HG03520 (cell line): ENCODE data around the gene MAP7D3.
"Not testable (repeated sequence)": the region's sequence is repeated elsewhere in the genome, so short reads cannot be mapped to it uniquely, and the experiment has no call there.

Source experiments
- ATAC-seq: cut with Tn5 transposase; IDR thresholded peaks from one replicate; pipeline ENCODE4 v1.9.1; 2021; ENCODE audit warnings: mild to moderate bottlenecking, moderate library complexity; ENCODE audit not compliant: unreplicated experiment

The MAP7D3 gene

DNA sequence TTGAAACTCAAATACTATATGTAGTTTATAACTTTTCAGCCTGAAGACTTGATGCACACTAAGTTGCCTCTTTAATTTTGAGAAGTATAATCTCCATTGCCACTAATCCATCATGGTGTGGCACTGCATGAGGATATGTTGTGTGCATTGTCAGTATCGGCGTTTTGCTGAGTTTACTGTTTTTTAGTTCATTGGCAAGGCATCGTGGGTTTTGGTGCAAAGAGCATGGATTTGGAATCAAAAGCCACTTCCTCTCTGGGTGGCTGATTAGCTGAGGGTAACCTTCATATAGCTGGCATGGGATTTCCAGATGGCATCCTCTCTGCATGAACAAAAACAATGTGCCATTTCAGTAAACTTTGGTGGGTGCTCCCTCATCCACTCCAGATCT lies 65.2 kb downstream of the MAP7D3 start:
- no peak for ATAC-seq

DNA sequence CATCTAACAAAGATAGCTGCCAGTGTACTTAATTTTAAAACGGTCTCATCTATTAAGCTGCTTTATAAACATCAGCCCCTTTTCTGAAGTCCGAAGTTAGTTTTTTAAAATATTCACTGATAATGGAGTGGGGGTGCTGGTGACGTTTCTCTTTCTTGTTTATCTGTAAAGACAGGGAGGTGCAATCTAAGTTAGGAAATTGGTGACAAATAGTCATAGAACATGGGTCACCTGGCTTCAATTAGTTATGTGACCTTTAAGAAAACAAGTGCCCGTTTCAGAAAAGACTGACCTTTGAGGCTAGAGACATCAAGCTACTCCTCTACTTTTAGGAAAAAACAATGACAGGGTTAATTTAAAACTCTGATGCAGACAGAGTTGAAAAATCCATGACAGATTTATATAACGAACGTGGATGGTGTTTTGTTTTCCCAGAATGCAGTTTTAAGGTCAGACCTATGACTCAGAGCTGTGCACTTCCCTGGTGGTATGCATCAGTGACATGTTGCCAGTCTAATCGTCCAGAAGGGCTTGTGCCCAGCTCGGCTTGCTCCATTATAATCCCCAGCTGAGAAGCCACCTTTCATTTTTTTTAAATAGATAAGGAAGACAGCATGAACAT lies 65.7 kb downstream of the MAP7D3 start:
- ATAC-seq, result no peak

DNA sequence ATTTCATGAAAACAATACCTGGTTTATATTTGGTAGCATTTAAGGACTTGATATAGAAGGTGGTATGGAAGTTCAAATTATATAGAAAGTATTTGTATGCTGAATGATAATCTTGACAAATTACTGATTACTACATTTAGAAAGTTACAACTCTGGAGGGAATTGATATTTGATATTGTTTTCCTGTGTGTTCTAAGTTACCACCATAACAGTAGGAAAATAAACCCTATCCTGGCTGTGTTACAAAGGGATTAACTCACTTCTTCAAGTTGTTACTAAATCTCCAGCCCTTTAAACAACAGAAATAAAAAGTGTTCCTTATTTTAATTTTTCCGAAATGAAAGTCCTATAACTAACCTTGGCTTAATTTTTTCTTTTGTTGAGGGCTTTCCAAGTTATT lies 67.3 kb downstream of the MAP7D3 start:
- no peak for ATAC-seq

DNA sequence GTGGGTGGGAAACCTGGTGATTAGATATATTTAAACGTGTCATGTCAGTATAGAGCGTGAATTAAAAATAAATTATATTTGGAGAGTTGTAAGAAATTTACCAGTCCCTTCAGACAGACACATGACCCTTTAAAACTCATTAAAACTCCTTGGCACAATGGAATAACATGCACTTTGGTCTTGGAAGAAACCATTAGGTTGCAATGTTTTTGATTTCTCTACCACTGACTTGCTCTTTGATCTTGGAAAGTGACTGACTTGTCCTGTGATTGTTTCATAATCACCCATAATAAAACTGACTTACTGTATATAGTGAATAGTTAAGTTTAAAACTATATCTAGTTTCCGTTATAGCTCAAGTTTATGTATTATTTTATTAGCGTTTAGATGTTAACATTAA lies 68.0 kb downstream of the MAP7D3 start:
- ATAC-seq, result no peak

DNA sequence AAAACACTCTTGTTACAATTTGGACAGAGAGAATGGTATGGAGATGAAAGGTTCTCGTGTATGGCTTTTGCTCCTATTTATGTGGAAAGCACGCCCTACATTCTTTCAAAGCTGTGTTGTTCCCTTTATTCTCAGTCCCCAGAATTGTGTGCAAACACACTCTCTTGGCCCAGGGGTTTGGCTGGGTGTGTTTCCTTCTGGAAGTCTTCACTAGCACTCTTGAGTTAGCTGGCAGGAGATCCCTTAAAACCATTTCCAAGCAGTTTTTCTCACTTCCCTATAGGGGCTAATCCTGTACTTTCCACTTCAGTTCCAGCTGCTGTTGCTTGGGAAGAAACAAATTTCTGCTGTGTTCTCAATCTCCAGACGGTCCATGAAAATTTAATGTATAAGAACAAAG lies 68.8 kb downstream of the MAP7D3 start:
- ATAC-seq, result no peak

DNA sequence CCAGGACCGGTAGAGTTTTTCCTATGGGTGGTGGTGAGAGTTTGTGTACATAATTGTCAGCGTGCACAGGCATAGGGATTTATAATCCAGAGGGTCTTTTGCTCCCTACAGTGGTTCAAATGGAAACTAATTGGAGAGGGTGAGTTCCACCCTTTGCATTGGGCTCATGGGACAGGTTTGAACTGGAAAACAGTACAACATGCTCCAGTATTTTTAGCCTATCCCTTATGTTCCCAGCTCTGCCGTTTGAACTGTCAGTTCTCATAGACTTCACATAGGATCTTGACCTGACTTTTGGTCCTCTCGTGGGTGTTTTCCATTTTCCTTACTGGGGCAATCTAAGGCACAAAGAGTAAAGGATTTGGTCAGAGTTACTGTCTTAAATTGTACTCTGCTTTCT lies 72.1 kb downstream of the MAP7D3 start:
- ATAC-seq, result no peak

DNA sequence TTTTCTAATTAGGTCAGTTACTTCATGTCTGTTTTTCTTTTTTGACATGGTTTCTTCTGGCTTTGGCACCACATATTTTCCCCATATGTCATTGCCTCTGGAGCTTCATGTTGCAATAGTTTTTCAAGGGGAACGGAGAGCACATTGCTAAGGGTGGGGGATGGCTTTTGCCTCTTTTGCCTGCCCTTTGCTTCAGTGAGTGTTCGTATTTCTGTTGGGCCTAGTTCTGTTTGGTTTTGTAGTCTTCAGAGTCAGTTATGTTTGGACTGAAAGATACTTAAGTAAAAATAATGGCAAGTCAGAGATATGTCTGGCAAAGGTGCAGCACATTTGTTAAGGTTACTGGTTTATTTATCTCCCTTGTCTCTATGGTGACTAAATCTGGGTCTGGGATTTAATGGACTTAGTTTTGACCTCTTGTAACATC lies 74.8 kb downstream of the MAP7D3 start:
- ATAC-seq, result no peak

DNA sequence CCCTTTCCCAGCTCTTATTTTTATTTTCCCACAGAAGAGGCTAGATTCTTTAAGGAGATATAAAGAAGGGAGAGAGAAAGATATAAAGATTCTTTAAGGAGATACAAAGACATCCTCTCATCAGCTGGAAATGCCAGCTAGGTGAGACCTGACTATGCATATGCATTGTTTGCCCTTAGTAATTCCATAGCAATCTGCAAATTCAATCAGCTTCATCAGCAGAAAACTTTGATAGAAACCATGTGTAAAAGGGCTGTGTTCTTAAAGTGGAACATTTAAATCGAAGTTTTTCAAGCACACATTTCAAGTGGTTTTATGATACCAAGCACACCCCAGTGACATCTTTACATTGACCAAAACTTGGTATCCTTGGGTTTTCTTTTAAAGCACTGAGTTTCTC lies 79.8 kb downstream of the MAP7D3 start:
- ATAC-seq, result no peak

DNA sequence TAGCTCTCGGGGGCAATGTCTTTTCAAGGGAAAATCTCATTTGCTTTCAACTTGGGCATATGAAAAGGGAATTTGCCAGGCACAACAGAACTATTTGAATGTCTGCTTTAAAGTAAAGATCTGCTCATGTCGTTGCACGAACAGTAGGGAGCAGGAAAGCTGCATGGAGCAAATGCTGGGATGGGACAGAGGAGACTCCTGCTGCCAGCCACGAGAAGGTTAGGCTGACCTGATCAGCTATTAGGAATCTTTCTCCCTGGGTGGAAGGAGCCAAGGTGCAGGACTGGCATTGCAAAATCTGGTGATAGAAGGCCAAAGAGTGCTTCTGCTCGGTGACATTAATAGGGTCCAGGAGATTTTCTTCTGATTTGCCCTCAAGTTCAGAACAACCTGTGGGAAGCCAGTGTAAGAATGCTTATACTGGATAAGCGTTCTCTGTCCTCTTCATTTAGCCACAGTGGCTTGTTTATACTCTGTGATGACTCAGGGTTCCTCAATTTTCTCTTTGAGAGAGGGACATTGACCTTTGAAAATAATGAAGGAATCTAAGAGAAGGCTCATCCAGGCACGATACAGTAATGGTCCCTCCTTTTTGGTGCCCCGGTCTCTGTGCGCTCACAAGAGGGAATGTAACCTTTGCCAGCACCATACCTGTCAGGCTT lies 80.9 kb downstream of the MAP7D3 start:
- no peak for ATAC-seq

DNA sequence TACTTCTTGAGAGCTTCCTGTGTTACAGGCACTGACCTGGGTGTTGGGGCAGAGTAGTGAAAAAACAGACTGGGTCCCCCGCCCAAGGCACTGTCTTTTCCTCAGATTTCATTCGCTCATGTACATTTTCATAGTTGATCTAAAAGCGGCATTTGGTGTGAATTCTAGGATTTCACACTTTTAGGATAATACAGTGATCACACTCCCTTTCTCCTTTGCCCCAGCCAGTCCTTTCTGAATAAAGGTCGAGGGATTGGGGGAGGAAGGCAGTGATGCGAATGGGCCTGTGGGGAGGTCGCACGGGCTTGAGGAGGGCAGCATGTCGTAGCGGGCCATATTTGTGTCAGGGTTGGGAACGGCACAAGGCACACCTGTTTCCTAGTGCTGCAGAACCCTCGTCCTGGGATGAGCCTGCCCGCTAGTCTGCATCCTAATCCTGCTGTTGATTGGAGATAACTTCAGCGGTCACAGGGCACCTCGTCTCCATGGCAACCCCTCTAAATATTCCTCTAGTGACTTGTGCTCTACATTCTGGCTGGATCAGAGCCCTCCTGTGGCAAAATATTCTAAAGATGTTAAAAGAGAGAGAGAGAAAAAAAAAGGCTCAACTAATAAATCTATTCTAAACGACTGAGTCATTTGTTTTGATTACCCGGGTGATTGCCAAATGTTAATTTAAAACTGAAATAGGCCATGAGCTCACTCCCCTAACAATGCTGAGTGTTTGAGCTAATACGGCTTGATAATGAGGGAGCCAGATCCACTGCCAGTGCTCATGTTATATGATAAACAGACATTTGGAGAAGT lies 82.1 kb downstream of the MAP7D3 start:
- ATAC-seq, result no peak

DNA sequence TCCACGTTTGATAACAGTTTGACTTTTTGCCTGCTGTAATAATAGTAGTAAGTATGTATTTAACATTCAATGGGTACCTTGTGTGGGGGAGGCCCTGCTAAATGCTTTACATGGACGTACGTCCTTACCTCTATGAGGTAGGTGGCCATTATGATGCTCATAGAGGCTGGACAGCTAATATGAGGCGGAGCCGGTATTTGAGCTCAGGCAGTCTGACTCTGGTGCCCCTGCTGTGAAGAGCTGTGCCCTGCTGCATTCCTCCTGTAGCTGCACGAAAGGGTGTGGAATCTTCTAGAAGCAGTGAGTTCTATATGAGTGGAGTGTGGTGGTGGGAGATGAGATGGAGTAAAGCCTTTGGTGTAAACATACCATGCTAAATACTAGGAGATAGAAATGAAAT lies 83.2 kb downstream of the MAP7D3 start:
- ATAC-seq, result not testable (repeated sequence)

DNA sequence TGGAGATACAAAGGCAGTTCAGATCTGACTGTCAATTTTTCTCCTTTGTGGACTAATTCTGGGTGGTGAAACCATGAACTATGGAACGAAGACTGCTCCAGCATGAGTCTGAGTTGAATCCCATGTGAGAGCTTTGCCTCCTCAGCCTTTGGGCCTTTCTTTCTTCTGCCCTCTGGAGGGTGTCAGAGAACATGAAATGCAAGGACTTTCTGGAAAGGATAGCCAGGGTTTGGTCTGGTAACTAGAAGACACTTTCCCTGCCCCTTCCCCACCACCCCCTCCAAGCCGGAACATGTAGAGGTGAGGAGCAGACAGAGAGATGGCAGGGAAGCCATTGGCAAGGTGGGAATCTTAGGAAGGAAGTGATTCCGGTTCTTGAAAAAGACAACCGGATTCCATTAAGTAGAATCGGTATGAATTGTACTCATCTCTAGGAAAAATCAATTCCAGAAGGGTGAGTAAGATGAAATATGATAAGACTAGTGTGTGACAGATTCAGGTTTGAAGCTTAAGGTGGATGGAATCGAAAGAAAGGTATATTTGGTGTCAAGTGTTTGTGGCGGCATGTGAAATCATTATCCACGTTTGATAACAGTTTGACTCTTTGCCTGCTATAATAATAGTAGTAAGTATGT lies 84.9 kb downstream of the MAP7D3 start:
- no peak for ATAC-seq

DNA sequence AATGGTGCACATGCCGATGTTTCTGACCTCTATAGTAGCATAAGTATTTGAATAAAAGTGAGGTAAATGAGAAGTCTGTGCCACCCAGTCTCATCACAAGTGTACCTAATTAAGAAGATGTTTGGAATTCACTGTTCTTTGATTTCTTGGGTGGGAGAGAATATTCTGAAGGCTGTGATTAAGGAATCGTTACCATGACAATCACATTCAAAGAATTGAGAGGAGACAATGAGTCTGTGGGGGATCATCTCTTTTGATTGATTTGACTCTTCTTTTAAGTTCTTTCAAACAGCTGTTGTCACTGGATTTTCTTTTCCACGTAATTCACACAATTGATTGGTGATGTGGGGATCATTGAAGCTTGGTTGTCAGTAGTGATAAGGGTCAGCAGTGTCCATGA lies 85.8 kb downstream of the MAP7D3 start:
- no peak for ATAC-seq

DNA sequence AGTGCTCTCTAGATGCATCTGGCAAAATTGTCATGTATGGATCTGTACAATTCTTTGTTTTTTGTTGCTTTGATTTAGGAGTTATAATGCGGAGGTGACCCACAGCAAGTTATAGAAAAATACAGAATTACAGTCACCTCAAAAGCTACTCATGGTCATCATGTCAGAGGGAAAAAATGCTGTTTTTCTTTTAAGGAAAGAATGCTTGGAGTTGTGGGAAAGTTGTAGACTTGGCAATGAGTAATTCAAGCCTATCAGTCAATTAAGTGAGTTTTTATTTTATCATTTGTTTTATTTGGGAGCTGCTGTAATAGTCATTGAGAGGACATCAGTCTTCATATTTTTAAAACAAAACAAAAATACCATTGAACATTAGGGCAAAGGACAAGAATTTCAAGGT lies 87.5 kb downstream of the MAP7D3 start:
- ATAC-seq, result no peak
